GM12801 (cell line): ENCODE results near the gene SHMT1.

Source experiments
- TF ChIP-seq, protein P1 (sequence below): IDR thresholded peaks from one replicate; pipeline ENCODE4 v1.5.1; 2011; ENCODE audit warnings: control low read depth; ENCODE audit not compliant: insufficient read length; ENCODE audit errors: extremely low read depth

SHMT1 gene

DNA sequence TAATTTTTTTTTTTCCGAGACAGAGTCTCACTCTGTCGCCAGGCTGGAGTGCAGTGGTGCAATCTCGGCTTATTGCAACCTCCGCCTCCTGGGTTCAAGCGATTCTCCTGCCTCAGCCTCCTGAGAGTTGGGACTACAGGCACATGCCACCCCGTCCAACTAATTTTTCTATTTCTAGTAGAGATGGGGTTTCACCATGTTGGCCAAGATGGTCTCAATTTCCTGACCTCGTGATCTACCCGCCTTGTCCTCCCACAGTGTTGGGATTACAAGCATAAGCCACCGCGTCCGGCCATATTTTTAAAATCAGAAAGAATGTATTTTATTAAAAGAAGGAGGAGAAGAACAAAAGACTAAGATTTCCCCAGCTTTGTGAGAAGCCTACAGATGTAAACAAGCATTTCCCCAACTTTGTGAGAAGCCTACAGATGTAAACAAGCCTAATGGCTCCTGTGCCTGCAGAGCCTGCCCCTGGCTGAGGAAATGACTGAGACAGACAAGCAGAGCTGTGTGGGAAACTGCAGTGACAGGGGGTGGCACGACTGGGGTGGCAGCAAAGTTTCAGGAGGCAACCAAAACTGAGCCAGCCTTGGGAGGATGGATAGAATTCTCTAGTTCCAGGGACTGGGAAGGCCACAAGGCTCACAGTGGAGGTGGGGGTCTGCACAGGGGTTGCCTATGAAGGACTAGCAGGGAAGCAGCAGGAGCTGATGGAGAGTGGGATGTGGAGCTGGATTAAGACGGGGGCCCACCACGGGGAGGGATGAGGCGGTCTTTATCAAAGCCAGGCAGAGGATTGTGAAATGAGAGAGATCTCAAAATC lies 71.4 kb downstream of the SHMT1 start:
- TF ChIP-seq, protein P1, sequence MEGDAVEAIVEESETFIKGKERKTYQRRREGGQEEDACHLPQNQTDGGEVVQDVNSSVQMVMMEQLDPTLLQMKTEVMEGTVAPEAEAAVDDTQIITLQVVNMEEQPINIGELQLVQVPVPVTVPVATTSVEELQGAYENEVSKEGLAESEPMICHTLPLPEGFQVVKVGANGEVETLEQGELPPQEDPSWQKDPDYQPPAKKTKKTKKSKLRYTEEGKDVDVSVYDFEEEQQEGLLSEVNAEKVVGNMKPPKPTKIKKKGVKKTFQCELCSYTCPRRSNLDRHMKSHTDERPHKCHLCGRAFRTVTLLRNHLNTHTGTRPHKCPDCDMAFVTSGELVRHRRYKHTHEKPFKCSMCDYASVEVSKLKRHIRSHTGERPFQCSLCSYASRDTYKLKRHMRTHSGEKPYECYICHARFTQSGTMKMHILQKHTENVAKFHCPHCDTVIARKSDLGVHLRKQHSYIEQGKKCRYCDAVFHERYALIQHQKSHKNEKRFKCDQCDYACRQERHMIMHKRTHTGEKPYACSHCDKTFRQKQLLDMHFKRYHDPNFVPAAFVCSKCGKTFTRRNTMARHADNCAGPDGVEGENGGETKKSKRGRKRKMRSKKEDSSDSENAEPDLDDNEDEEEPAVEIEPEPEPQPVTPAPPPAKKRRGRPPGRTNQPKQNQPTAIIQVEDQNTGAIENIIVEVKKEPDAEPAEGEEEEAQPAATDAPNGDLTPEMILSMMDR = no peak

DNA sequence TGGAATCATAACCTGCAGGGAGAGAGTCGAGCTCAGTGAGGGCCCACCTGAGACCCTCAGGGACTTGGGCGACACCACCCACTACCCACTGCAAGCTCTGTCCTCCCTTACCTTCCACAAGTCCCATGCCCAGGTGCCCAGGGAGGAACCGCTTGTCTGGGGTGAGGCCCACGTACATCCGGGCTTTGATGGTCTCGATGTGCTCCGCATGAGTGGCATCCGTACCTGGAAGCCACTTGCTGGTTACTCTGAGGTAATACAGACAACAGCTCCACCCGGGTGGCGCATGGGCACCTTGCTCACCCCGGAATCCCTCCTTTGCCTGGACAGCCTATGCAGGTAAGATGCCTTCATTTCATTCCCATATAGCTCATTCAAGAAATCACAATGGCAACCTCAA lies 78.1 kb downstream of the SHMT1 start:
- TF ChIP-seq, protein P1 = no peak

DNA sequence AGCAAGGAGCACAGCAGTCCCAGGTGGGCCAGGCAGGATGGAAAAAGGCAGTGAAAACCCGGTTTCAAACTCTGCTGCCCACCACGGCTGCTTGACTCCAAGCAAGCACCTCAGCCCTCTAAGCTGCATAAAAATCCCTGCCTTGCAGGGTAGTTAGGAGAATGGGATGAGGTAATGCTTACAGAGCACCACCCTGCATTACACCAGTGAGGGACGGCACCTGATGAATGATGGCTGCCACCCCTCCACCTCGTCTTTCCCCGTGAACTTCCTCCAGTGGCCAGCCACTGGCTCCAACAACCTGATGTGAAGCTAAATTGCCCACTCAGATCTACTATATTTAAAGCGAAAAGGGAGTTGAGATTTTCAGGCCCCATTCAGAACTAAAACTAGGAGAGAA lies 81.6 kb downstream of the SHMT1 start:
- TF ChIP-seq, protein P1 = no peak

DNA sequence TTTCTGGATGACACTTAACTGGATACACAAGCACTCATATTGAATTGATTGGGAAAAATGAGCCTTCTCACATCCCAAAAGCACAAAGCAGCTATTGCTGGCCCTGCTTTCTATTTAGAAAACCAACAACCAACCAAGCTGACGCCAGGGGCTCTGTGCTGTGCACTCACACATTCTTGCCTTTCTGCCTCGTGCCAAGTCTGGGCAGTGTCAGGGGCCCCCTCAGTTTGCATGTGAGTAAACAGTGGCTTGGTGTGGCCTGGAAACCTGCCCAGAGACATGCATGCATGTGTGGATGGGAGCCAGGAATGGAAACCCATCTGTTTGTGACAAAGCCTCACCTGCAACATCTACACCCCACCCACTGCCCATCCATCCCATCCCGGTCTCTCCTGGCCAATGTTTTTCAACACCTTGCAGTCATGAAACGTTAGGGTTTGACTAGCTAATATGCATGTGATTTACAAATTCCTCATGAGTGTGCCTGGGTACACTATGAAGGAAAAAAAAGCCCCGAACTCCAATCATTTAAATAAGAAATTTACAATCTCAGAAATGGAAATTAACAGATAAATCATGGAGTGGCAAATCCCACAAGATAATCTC lies 82.5 kb downstream of the SHMT1 start:
- TF ChIP-seq, protein P1 = no peak

DNA sequence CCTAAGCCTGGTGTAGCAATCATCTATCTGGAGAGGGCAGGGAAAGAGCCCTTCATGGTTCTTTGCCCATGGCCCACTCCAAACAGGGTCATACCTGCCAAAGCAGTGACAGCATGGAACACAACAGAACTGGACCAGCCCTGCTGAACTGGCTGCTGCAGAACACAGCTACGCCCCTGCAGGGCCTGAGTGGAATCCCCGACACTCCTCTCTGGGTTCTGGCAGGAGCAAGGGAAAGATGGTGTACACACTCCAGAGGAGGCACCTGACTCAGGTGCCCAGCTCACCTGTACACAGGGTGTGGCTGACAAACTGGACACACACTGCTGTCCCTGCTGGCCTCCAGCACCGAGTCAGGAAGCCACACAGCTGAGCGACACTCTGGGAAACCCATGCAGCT lies 83.1 kb downstream of the SHMT1 start:
- TF ChIP-seq, protein P1 = no peak

DNA sequence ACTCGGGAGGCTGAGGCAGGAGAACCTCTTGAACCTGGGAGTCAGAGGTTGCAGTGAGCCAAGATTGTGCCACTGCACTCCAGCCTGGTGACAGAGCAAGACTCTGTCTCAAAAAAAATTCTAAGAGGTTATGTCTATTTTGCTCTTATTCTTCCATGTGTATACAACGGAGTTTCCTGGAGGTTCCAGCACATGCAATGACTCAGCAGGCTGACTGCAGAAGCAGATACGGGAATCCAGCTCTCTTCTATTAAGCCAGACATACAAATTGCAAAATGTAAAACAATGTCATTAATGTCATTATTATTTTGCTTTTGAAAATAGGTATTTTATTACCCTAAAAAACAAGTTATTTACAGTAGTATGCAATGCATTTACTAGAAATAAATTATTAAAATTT lies 84.5 kb downstream of the SHMT1 start:
- TF ChIP-seq, protein P1 = no peak
